PC-3 (cell line): ENCODE measurements around the gene XG. TPM values are rescaled to one million over a fixed set of nuclear protein-coding genes. Genes with fewer than 3 reads are reported as not detected.

Experiments
- ATAC-seq: fragments of 200-7000 bp; cut with Tn5 transposase; 2 replicates; pipeline ENCODE4 v1.9.1; 2020; ENCODE audit warnings: mild to moderate bottlenecking, moderate library complexity
- BruUV-seq: library from RNA; stranded (reverse); fragments of 400-500 nt; replicated peaks from 2 replicates; lab custom pipeline; 2021; lab: Mats Ljungman, UMichigan
- CTCF ChIA-PET: fragments of 300-600 bp; sonication (Branson Sonifier 250); formaldehyde crosslinking; loops from one replicate; lab custom pipeline; 2022; ENCODE audit warnings: antibody characterized with exemption; lab: Charles Lee
- POLR2A ChIA-PET: fragments of 300-600 bp; sonication (Branson Sonifier 250); formaldehyde crosslinking; loops from one replicate; lab custom pipeline; 2022; ENCODE audit warnings: antibody characterized with exemption; ENCODE audit not compliant: unreplicated experiment; lab: Charles Lee
- DNase-seq: peaks from one replicate; pipeline ENCODE4 v3.0.0-alpha.2; 2015
- H2AFZ ChIP-seq: fragments of 300-600 bp; sonication (generic); 2 replicates; pipeline ENCODE4 v1.6.0; 2016; ENCODE audit warnings: antibody characterized with exemption, low read length
- H3F3A ChIP-seq: fragments of 300-600 bp; sonication (generic); one replicate; pipeline ENCODE4 v1.6.0; 2017; ENCODE audit warnings: antibody characterized with exemption, low read length, control low read depth, mild to moderate bottlenecking; ENCODE audit not compliant: unreplicated experiment
- H3K27ac ChIP-seq: fragments of 300-600 bp; sonication (generic); 2 replicates; pipeline ENCODE4 v1.5.1; 2016; ENCODE audit warnings: mild to moderate bottlenecking, low read length
- H3K27me3 ChIP-seq: fragments of 300-600 bp; sonication (generic); 2 replicates; pipeline ENCODE4 v1.6.1; 2016; ENCODE audit warnings: low read length, mixed read lengths
- H3K36me3 ChIP-seq: fragments of 300-600 bp; sonication (generic); 2 replicates; pipeline ENCODE4 v1.6.1; 2016; ENCODE audit warnings: low read depth, mixed run types, low read length, mixed read lengths
- H3K4me1 ChIP-seq: fragments of 300-600 bp; sonication (generic); 2 replicates; pipeline ENCODE4 v1.5.1; 2016; ENCODE audit warnings: low read length; ENCODE audit not compliant: insufficient read depth
- H3K4me2 ChIP-seq: fragments of 300-600 bp; sonication (generic); 2 replicates; pipeline ENCODE4 v1.6.0; 2016; ENCODE audit warnings: low read length
- H3K4me3 ChIP-seq: fragments of 300-600 bp; sonication (generic); 2 replicates; pipeline ENCODE4 v1.5.1; 2016; ENCODE audit warnings: mild to moderate bottlenecking, low read length, mixed read lengths
- H3K79me2 ChIP-seq: fragments of 300-600 bp; sonication (generic); 2 replicates; pipeline ENCODE4 v1.6.1; 2017; ENCODE audit warnings: low read length, mixed read lengths
- H3K9ac ChIP-seq: fragments of 300-600 bp; sonication (generic); 2 replicates; pipeline ENCODE4 v1.6.0; 2016; ENCODE audit warnings: mild to moderate bottlenecking, low read length
- H3K9me2 ChIP-seq: fragments of 300-600 bp; sonication (generic); replicated peaks from 2 replicates; pipeline ENCODE4 v1.6.1; 2016; ENCODE audit warnings: mixed run types, low read length, mixed read lengths
- H3K9me3 ChIP-seq: fragments of 300-600 bp; sonication (generic); 2 replicates; pipeline ENCODE4 v1.6.1; 2016; ENCODE audit warnings: low read length, mixed read lengths
- H4K20me1 ChIP-seq: fragments of 300-600 bp; sonication (generic); 2 replicates; pipeline ENCODE4 v1.6.1; 2016; ENCODE audit warnings: low read length, mixed read lengths
- EZH2 ChIP-seq: fragments of 300-600 bp; sonication (generic); IDR thresholded peaks from one replicate; pipeline ENCODE4 v1.6.1; 2017; ENCODE audit warnings: antibody characterized with exemption, mild to moderate bottlenecking, low read length; ENCODE audit not compliant: unreplicated experiment
- EZH2phosphoT487 ChIP-seq: fragments of 300-600 bp; sonication (generic); IDR thresholded peaks from 2 replicates; pipeline ENCODE4 v1.6.1; 2018; ENCODE audit warnings: mild to moderate bottlenecking, antibody characterized with exemption, low read length, borderline replicate concordance
- intact Hi-C: fragments of 100-400 bp; cut with micrococcal nuclease; formaldehyde crosslinking; loops from 2 replicates; pipeline ENCODE4 v1.9.0; 2023
- total RNA-seq: library from RNA; depleted of rRNA; stranded (reverse); fragments of >200 nt; gene quantifications from 2 replicates; pipeline ENCODE4 v1.2.3, GENCODE V29; 2014
- TF ChIP-seq, protein P1 (sequence below): fragments of 300-600 bp; sonication (generic); conservative IDR thresholded peaks from 2 replicates; pipeline ENCODE4 v1.5.1; 2017; ENCODE audit warnings: antibody characterized with exemption, low read depth, mild to moderate bottlenecking, low read length

The XG gene
- total RNA-seq, 1 experiment from 2014 or later, result not detected

DNA sequence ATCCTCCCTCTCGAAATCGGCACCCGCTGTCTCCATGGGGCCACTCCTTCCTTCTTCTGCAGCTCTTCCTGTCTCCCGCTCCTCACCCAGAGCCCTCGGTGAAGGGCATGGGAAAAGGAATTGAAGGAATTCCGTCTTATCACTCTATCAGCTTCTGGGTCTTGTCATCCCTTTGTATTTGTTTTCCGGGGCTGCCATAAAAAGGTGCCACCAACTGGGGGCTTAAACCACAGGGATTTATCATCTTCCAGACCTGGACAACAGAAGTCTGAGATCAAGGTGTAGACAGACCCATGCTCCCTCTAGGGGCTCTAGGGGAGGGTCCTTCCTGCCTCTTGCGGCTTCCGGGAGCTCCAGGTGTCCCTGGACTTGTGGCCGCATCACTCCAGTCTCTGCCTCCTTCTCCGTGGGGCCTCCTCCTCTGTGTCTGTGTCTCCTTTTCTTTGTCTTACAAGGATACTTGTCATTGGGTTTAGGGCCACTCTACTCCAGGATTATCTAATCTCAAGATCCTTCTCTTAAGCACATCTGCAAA lies 36.7 kb upstream of the XG start:
- no peaks in the 10 kb centered on the region for H3K9me3 ChIP-seq
- no peaks in the 10 kb centered on the region for H3K9me2 ChIP-seq
- no peaks in the 10 kb centered on the region for H4K20me1 ChIP-seq
- no TSS peak for BruUV-seq
- H3K79me2 ChIP-seq, result peaks cover 25% of the 10 kb centered on the region
- H3K27ac ChIP-seq, result no peak overlapping the region
- peaks cover 12% of the 10 kb centered on the region for H3K36me3 ChIP-seq
- H3K4me2 ChIP-seq, result no peak overlapping the region
- no peak overlapping the region for H3K9ac ChIP-seq
- H3K27me3 ChIP-seq, result no peaks in the 10 kb centered on the region
- POLR2A ChIA-PET, result no interaction called here
- no peaks in the 10 kb centered on the region for H3F3A ChIP-seq
- ATAC-seq (no peak), DNase-seq (no peak)
- intact Hi-C loops, result no loop called here
- TF ChIP-seq EZH2, result no peak
- TF ChIP-seq, protein P1, sequence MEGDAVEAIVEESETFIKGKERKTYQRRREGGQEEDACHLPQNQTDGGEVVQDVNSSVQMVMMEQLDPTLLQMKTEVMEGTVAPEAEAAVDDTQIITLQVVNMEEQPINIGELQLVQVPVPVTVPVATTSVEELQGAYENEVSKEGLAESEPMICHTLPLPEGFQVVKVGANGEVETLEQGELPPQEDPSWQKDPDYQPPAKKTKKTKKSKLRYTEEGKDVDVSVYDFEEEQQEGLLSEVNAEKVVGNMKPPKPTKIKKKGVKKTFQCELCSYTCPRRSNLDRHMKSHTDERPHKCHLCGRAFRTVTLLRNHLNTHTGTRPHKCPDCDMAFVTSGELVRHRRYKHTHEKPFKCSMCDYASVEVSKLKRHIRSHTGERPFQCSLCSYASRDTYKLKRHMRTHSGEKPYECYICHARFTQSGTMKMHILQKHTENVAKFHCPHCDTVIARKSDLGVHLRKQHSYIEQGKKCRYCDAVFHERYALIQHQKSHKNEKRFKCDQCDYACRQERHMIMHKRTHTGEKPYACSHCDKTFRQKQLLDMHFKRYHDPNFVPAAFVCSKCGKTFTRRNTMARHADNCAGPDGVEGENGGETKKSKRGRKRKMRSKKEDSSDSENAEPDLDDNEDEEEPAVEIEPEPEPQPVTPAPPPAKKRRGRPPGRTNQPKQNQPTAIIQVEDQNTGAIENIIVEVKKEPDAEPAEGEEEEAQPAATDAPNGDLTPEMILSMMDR, result no peak
- no peak for TF ChIP-seq EZH2phosphoT487
- CTCF ChIA-PET, result no interaction called here
- H2AFZ ChIP-seq, result no peak overlapping the region
- peaks cover 8% of the 10 kb centered on the region; the same call in 1 of the 2 replicates for H3K4me1 ChIP-seq
- H3K4me3 ChIP-seq, result no peak overlapping the region

DNA sequence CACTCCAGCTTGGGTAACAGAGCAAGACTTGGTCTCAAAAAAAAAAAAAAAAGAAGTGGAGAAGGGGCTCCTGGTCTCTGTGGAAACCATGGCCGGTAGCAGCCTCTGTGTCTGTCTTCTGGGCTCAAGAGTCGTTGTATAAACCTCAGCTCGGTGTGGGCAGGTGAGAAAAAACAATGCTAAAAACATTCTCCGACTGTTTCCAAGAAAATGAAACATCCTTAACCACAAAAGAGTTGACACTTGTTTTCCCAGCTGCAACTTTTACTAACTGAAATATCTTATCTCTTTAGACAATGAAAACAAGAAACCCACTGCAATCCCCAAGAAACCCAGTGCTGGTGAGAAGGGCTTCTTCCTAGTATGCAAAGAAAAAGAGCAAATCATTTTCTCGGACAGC lies 34.5 kb upstream of the XG start:
- no peak overlapping the region for H3K4me2 ChIP-seq
- ChIA-PET POLR2A (no interaction called here), CTCF (no interaction called here)
- intact Hi-C loops, result no loop called here
- no peaks in the 10 kb centered on the region for H3K9me2 ChIP-seq
- no peaks in the 10 kb centered on the region for H3K9me3 ChIP-seq
- H3K4me3 ChIP-seq, result no peak overlapping the region
- TF ChIP-seq, protein P1, result no peak
- no peak for TF ChIP-seq EZH2
- no peak for TF ChIP-seq EZH2phosphoT487
- no peak overlapping the region for H3K27ac ChIP-seq
- DNase-seq (no peak), ATAC-seq (no peak)
- peaks cover 15% of the 10 kb centered on the region for H3K79me2 ChIP-seq
- no TSS peak for BruUV-seq
- peaks cover 14% of the 10 kb centered on the region for H3K36me3 ChIP-seq
- H4K20me1 ChIP-seq, result no peaks in the 10 kb centered on the region
- H2AFZ ChIP-seq, result no peak overlapping the region
- H3K9ac ChIP-seq, result no peak overlapping the region
- no peaks in the 10 kb centered on the region for H3K4me1 ChIP-seq
- no peaks in the 10 kb centered on the region for H3K27me3 ChIP-seq
- no peaks in the 10 kb centered on the region for H3F3A ChIP-seq

DNA sequence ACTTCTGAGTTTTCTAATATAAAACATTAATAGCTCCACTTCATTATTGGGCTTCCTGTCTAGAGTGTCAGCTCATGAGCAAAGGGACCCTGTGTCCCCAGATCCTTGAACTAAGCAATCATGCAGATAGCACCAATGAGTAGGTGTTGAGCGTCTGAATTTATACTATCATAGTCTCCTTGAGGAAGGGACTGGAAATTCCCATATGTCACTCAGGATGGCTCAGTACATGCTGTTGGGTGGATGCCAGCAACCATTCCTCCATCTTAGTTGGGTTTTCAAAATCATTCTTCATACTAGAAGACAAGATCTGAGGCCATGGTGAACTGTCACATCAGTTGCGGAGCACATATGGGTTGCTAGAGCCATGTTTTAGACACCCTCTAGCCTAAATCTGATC lies 33.0 kb upstream of the XG start:
- Histone ChIP-seq H3K9me3 (no peaks in the 10 kb centered on the region), H3K4me3 (no peak overlapping the region), H3K27ac (no peak overlapping the region), H3K27me3 (no peaks in the 10 kb centered on the region), H3F3A (no peaks in the 10 kb centered on the region), H3K79me2 (no peaks in the 10 kb centered on the region), H3K9me2 (no peaks in the 10 kb centered on the region), H3K4me2 (no peak overlapping the region), H4K20me1 (no peaks in the 10 kb centered on the region), H3K4me1 (no peaks in the 10 kb centered on the region), H3K36me3 (peaks cover 7% of the 10 kb centered on the region), H2AFZ (no peak overlapping the region), H3K9ac (no peak overlapping the region)
- POLR2A ChIA-PET, result no interaction called here
- DNase-seq (no peak), ATAC-seq (no peak)
- no TSS peak for BruUV-seq
- TF ChIP-seq EZH2 (no peak), EZH2phosphoT487 (no peak)
- TF ChIP-seq, protein P1, result no peak
- intact Hi-C loops, result no loop called here
- CTCF ChIA-PET, result no interaction called here
